Measurements from ENCODE around the gene SMIM30. TPM values are rescaled to one million over a fixed set of nuclear protein-coding genes. Genes with fewer than 3 reads are reported as not detected.
"Not testable (repeated sequence)": the region's sequence is repeated elsewhere in the genome, so short reads cannot be mapped to it uniquely, and the experiment has no call there.

SMIM30 gene
- total RNA-seq, 2 experiments from 2014 or later, result 23.9 to 24.2 TPM

- Mint-ChIP-seq H3K27ac (no peak overlapping the region), H3K27me3 (no peaks in the 10 kb centered on the region), H3K36me3 (no peaks in the 10 kb centered on the region), H3K4me3 (no peak overlapping the region), H3K4me1 (no peaks in the 10 kb centered on the region), H3K9me3 (no peaks in the 10 kb centered on the region)
- DNase-seq, result no peak
- no peak for ATAC-seq (ENCODE audit: low read depth)
- POLR2A ChIA-PET, result no interaction called here
Observed at GRCh38 chr7:113131367-113131766, 13.0 kb upstream of the SMIM30 start.

GRCh38 chr7:113128031-113128430 lies 9.7 kb upstream of the SMIM30 start:
- Mint-ChIP-seq H3K9me3 (no peaks in the 10 kb centered on the region), H3K4me3 (no peak overlapping the region), H3K27ac (no peak overlapping the region), H3K36me3 (no peaks in the 10 kb centered on the region), H3K4me1 (no peaks in the 10 kb centered on the region), H3K27me3 (no peaks in the 10 kb centered on the region)
- ATAC-seq (ENCODE audit: low read depth) (no peak), DNase-seq (no peak)
- POLR2A ChIA-PET, result no interaction called here

- H3K9me3 Mint-ChIP-seq, result no peaks in the 10 kb centered on the region
- ATAC-seq (ENCODE audit: low read depth) (no peak), DNase-seq (no peak)
- H3K36me3 Mint-ChIP-seq, result no peaks in the 10 kb centered on the region
- no peaks in the 10 kb centered on the region for H3K27me3 Mint-ChIP-seq
- POLR2A ChIA-PET, result no interaction called here
- no peaks in the 10 kb centered on the region for H3K4me1 Mint-ChIP-seq
- no peak overlapping the region for H3K27ac Mint-ChIP-seq
- H3K4me3 Mint-ChIP-seq, result no peak overlapping the region
Observed at GRCh38 chr7:113125728-113126127, 7.4 kb upstream of the SMIM30 start.

GRCh38 chr7:113122744-113123143 lies 4.4 kb upstream of the SMIM30 start:
- H3K27me3 Mint-ChIP-seq, result no peaks in the 10 kb centered on the region
- H3K36me3 Mint-ChIP-seq, result no peaks in the 10 kb centered on the region
- no peak overlapping the region for H3K27ac Mint-ChIP-seq
- POLR2A ChIA-PET, result no interaction called here
- peaks cover 7% of the 10 kb centered on the region for H3K4me1 Mint-ChIP-seq
- no peaks in the 10 kb centered on the region for H3K9me3 Mint-ChIP-seq
- no peak overlapping the region for H3K4me3 Mint-ChIP-seq
- ATAC-seq (ENCODE audit: low read depth) (no peak), DNase-seq (no peak)

GRCh38 chr7:113120647-113121046 lies 2.3 kb upstream of the SMIM30 start:
- Mint-ChIP-seq H3K4me3 (no peak overlapping the region), H3K36me3 (no peaks in the 10 kb centered on the region), H3K27me3 (no peaks in the 10 kb centered on the region), H3K27ac (no peak overlapping the region), H3K4me1 (peaks cover 11% of the 10 kb centered on the region), H3K9me3 (no peaks in the 10 kb centered on the region)
- no peak for DNase-seq
- POLR2A ChIA-PET, result no interaction called here
- ATAC-seq (ENCODE audit: low read depth), result no peak

- peaks cover 3% of the 10 kb centered on the region for H3K36me3 Mint-ChIP-seq
- H3K27ac Mint-ChIP-seq, result no peak overlapping the region
- no peaks in the 10 kb centered on the region for H3K9me3 Mint-ChIP-seq
- peaks cover 11% of the 10 kb centered on the region for H3K4me1 Mint-ChIP-seq
- DNase-seq, result no peak
- POLR2A ChIA-PET, result no interaction called here
- ATAC-seq (ENCODE audit: low read depth), result no peak
- H3K27me3 Mint-ChIP-seq, result no peaks in the 10 kb centered on the region
- peak overlapping the region; percentile 96 for H3K4me3 Mint-ChIP-seq
Observed at GRCh38 chr7:113119429-113119828, 1.1 kb upstream of the SMIM30 start.

GRCh38 chr7:113117374-113117774 lies 980 bp downstream of the SMIM30 start:
- DNase-seq; ATAC-seq (ENCODE audit: low read depth); POLR2A ChIA-PET; H3K9me3 Mint-ChIP-seq; H3K36me3 Mint-ChIP-seq; H3K27me3 Mint-ChIP-seq: not testable (repeated sequence)
- Mint-ChIP-seq H3K27ac (peak overlapping the region; percentile 1), H3K4me3 (peak overlapping the region; percentile 96), H3K4me1 (peaks cover 11% of the 10 kb centered on the region)

- Mint-ChIP-seq H3K27me3 (no peaks in the 10 kb centered on the region), H3K27ac (no peak overlapping the region), H3K4me1 (peaks cover 7% of the 10 kb centered on the region), H3K9me3 (no peaks in the 10 kb centered on the region), H3K4me3 (no peak overlapping the region), H3K36me3 (peaks cover 10% of the 10 kb centered on the region)
- DNase-seq (no peak), ATAC-seq (ENCODE audit: low read depth) (no peak)
- POLR2A ChIA-PET, result no interaction called here
Observed at GRCh38 chr7:113113912-113114311, 4.4 kb downstream of the SMIM30 start.

- Mint-ChIP-seq H3K4me1 (no peaks in the 10 kb centered on the region), H3K4me3 (no peak overlapping the region), H3K27ac (no peak overlapping the region), H3K9me3 (no peaks in the 10 kb centered on the region), H3K36me3 (peaks cover 9% of the 10 kb centered on the region), H3K27me3 (peaks cover 2% of the 10 kb centered on the region)
- ATAC-seq (ENCODE audit: low read depth) (no peak), DNase-seq (no peak)
- POLR2A ChIA-PET, result no interaction called here
Observed at GRCh38 chr7:113109718-113110117, 8.6 kb downstream of the SMIM30 start.

- H3K4me1 Mint-ChIP-seq, result no peaks in the 10 kb centered on the region
- DNase-seq (no peak), ATAC-seq (ENCODE audit: low read depth) (no peak)
- H3K4me3 Mint-ChIP-seq, result no peak overlapping the region
- H3K9me3 Mint-ChIP-seq, result no peaks in the 10 kb centered on the region
- POLR2A ChIA-PET, result no interaction called here
- peaks cover 19% of the 10 kb centered on the region for H3K27me3 Mint-ChIP-seq
- no peak overlapping the region for H3K27ac Mint-ChIP-seq
- no peaks in the 10 kb centered on the region for H3K36me3 Mint-ChIP-seq
Observed at GRCh38 chr7:113100121-113100603, 18.2 kb downstream of the SMIM30 start.

GRCh38 chr7:113099284-113099919 lies 19.0 kb downstream of the SMIM30 start:
- Mint-ChIP-seq H3K27ac (no peak overlapping the region), H3K27me3 (peaks cover 21% of the 10 kb centered on the region), H3K9me3 (no peaks in the 10 kb centered on the region), H3K36me3 (no peaks in the 10 kb centered on the region), H3K4me1 (no peaks in the 10 kb centered on the region), H3K4me3 (no peak overlapping the region)
- ATAC-seq (ENCODE audit: low read depth) (no peak), DNase-seq (no peak)
- POLR2A ChIA-PET, result no interaction called here

GRCh38 chr7:113094517-113095249 lies 23.7 kb downstream of the SMIM30 start:
- POLR2A ChIA-PET, result no interaction called here
- H3K27me3 Mint-ChIP-seq, result peaks cover 29% of the 10 kb centered on the region
- no peaks in the 10 kb centered on the region for H3K36me3 Mint-ChIP-seq
- no peak overlapping the region for H3K4me3 Mint-ChIP-seq
- no peak for DNase-seq
- H3K9me3 Mint-ChIP-seq, result no peaks in the 10 kb centered on the region
- H3K4me1 Mint-ChIP-seq, result no peaks in the 10 kb centered on the region
- H3K27ac Mint-ChIP-seq, result no peak overlapping the region
- ATAC-seq (ENCODE audit: low read depth), result no peak

GRCh38 chr7:113093561-113093960 lies 24.8 kb downstream of the SMIM30 start:
- H3K4me1 Mint-ChIP-seq, result no peaks in the 10 kb centered on the region
- ATAC-seq (ENCODE audit: low read depth), result no peak

GRCh38 chr7:113092762-113093161 lies 25.6 kb downstream of the SMIM30 start:
- Mint-ChIP-seq H3K36me3 (no peaks in the 10 kb centered on the region), H3K4me1 (no peaks in the 10 kb centered on the region), H3K27ac (no peak overlapping the region), H3K4me3 (no peak overlapping the region), H3K27me3 (peaks cover 42% of the 10 kb centered on the region), H3K9me3 (no peaks in the 10 kb centered on the region)
- POLR2A ChIA-PET, result no interaction called here
- no peak for DNase-seq
- no peak for ATAC-seq (ENCODE audit: low read depth)

More at GRCh38 chr7:113093561-113093960, 24.8 kb downstream of the SMIM30 start:
- POLR2A ChIA-PET, result no interaction called here
- Mint-ChIP-seq H3K36me3 (no peaks in the 10 kb centered on the region), H3K4me3 (no peak overlapping the region), H3K9me3 (no peaks in the 10 kb centered on the region), H3K27me3 (peaks cover 34% of the 10 kb centered on the region), H3K27ac (no peak overlapping the region)
- no peak for DNase-seq
